Astrocyte (in vitro differentiated cells and primary cell): ENCODE data around the gene PRSS50. TPM values are rescaled to one million over a fixed set of nuclear protein-coding genes. Genes with fewer than 3 reads are reported as not detected.

ENCODE experiments used
- DNase-seq: peaks from one replicate; pipeline ENCODE4 v3.0.0-alpha.2; 2010; ENCODE audit warnings: low read depth
- FAIRE-seq: peaks from 2 replicates; lab custom pipeline; 2011; peaks lifted over from hg19 to GRCh38; lab: Jason Lieb, UNC
- H2AFZ ChIP-seq: 2 replicates; pipeline ENCODE4 v1.6.0; 2012; ENCODE audit warnings: low read depth, low read length, inconsistent platforms
- H3K27ac ChIP-seq: 2 replicates; pipeline ENCODE4 v1.5.1; 2011; ENCODE audit warnings: low read depth, low read length, inconsistent platforms
- H3K27me3 ChIP-seq: 2 replicates; pipeline ENCODE4 v1.6.0; 2011; ENCODE audit warnings: low read length, inconsistent platforms; ENCODE audit not compliant: insufficient read depth
- H3K36me3 ChIP-seq: 2 replicates; pipeline ENCODE4 v1.5.1; 2011; ENCODE audit warnings: low read length, inconsistent platforms; ENCODE audit not compliant: insufficient read depth
- H3K4me1 ChIP-seq: 2 replicates; pipeline ENCODE4 v1.5.1; 2011; ENCODE audit warnings: low read length, inconsistent platforms; ENCODE audit not compliant: insufficient read depth
- H3K4me2 ChIP-seq: 2 replicates; pipeline ENCODE4 v1.6.0; 2012; ENCODE audit warnings: low read length, inconsistent platforms
- H3K4me3 ChIP-seq: 2 replicates; pipeline ENCODE4 v1.5.1; 2011; ENCODE audit warnings: low read depth, mild to moderate bottlenecking, low read length, inconsistent platforms; ENCODE audit not compliant: insufficient read depth
- H3K79me2 ChIP-seq: 2 replicates; pipeline ENCODE4 v1.6.0; 2012; ENCODE audit warnings: mild to moderate bottlenecking, low read length, inconsistent platforms; ENCODE audit not compliant: insufficient read depth
- H3K9ac ChIP-seq: 2 replicates; pipeline ENCODE4 v1.6.0; 2012; ENCODE audit warnings: mild to moderate bottlenecking, low read length, inconsistent platforms
- H3K9me3 ChIP-seq: 2 replicates; pipeline ENCODE4 v1.5.1; 2012; ENCODE audit warnings: low read depth, mild to moderate bottlenecking, low read length, inconsistent platforms; ENCODE audit not compliant: insufficient read depth
- H4K20me1 ChIP-seq: 2 replicates; pipeline ENCODE4 v1.6.0; 2012; ENCODE audit warnings: low read length, inconsistent platforms; ENCODE audit not compliant: insufficient read depth
- H3K27ac Mint-ChIP-seq: one replicate; pipeline ENCODE4 v1.8.0; 2021; ENCODE audit warnings: mild to moderate bottlenecking, mixed read lengths; ENCODE audit not compliant: unreplicated experiment
- H3K27me3 Mint-ChIP-seq: one replicate; pipeline ENCODE4 v1.8.0; 2021; ENCODE audit warnings: low read depth, mixed read lengths; ENCODE audit not compliant: unreplicated experiment
- H3K36me3 Mint-ChIP-seq: one replicate; pipeline ENCODE4 v1.8.0; 2021; ENCODE audit warnings: low read depth, mixed read lengths; ENCODE audit not compliant: unreplicated experiment
- H3K4me1 Mint-ChIP-seq: one replicate; pipeline ENCODE4 v1.8.0; 2021; ENCODE audit warnings: low read depth, mixed read lengths; ENCODE audit not compliant: unreplicated experiment
- H3K4me3 Mint-ChIP-seq: one replicate; pipeline ENCODE4 v1.8.0; 2021; ENCODE audit warnings: mild to moderate bottlenecking, moderate library complexity, mixed read lengths; ENCODE audit not compliant: unreplicated experiment
- H3K9me3 Mint-ChIP-seq: one replicate; pipeline ENCODE4 v1.8.0; 2021; ENCODE audit warnings: mild to moderate bottlenecking, mixed read lengths; ENCODE audit not compliant: unreplicated experiment
- CTCF ChIP-seq: IDR thresholded peaks from 2 replicates; pipeline ENCODE4 v1.5.1; 2011; ENCODE audit warnings: low read depth, mild to moderate bottlenecking, inconsistent platforms, low read length, moderate library complexity; ENCODE audit not compliant: insufficient read depth
- EZH2 ChIP-seq: IDR thresholded peaks from 2 replicates; pipeline ENCODE4 v1.6.1; 2012; ENCODE audit warnings: mild to moderate bottlenecking, low read length, inconsistent platforms; ENCODE audit not compliant: insufficient read depth
- total RNA-seq: library from RNA; stranded (reverse); gene quantifications from 2 replicates; pipeline ENCODE4 v1.2.1, GENCODE V29; 2021

PRSS50 gene
- total RNA-seq, 1 donor from 2014 or later: not detected

- Histone ChIP-seq H2AFZ (no peak overlapping the region), H3K9ac (no peak overlapping the region), H3K79me2 (no peaks in the 10 kb centered on the region), H3K4me3 (no peak overlapping the region), H3K4me2 (no peak overlapping the region), H3K27ac (no peak overlapping the region), H3K9me3 (no peaks in the 10 kb centered on the region), H3K27me3 (no peaks in the 10 kb centered on the region), H3K4me1 (peaks cover 3% of the 10 kb centered on the region), H4K20me1 (no peaks in the 10 kb centered on the region), H3K36me3 (no peaks in the 10 kb centered on the region)
- no peak overlapping the region for H3K4me3 Mint-ChIP-seq
- no peak for DNase-seq
- H3K4me1 Mint-ChIP-seq: peaks cover 14% of the 10 kb centered on the region
- H3K9me3 Mint-ChIP-seq: no peaks in the 10 kb centered on the region
- H3K36me3 Mint-ChIP-seq: no peaks in the 10 kb centered on the region
- TF ChIP-seq CTCF: no peak
- TF ChIP-seq EZH2: no peak
- H3K27ac Mint-ChIP-seq: no peak overlapping the region
- H3K27me3 Mint-ChIP-seq: peaks cover 8% of the 10 kb centered on the region
- FAIRE-seq: no peak
Measured at GRCh38 chr3:46729038-46729437, 11.4 kb upstream of the PRSS50 start.

- H3K36me3 ChIP-seq: no peaks in the 10 kb centered on the region
- H3K4me3 Mint-ChIP-seq: no peak overlapping the region
- no peaks in the 10 kb centered on the region for H3K79me2 ChIP-seq
- no peaks in the 10 kb centered on the region for H3K36me3 Mint-ChIP-seq
- H3K9me3 ChIP-seq: no peaks in the 10 kb centered on the region
- FAIRE-seq (peak; percentile 9), DNase-seq (peak; percentile 23)
- peaks cover 3% of the 10 kb centered on the region for H3K4me1 ChIP-seq
- H3K27me3 Mint-ChIP-seq: no peaks in the 10 kb centered on the region
- no peak overlapping the region for H3K9ac ChIP-seq
- H4K20me1 ChIP-seq: no peaks in the 10 kb centered on the region
- no peak overlapping the region for H3K27ac ChIP-seq
- no peaks in the 10 kb centered on the region for H3K9me3 Mint-ChIP-seq
- H3K4me2 ChIP-seq: peak overlapping the region; percentile 7
- peaks cover 3% of the 10 kb centered on the region for H3K27me3 ChIP-seq
- H3K27ac Mint-ChIP-seq: peak overlapping the region; percentile 37
- H3K4me3 ChIP-seq: no peak overlapping the region
- TF ChIP-seq CTCF: no peak
- no peak for TF ChIP-seq EZH2
- H2AFZ ChIP-seq: peak overlapping the region; percentile 9
- H3K4me1 Mint-ChIP-seq: peaks cover 14% of the 10 kb centered on the region
Measured at GRCh38 chr3:46725621-46726314, 8.1 kb upstream of the PRSS50 start.

- H4K20me1 ChIP-seq: no peaks in the 10 kb centered on the region
- Mint-ChIP-seq H3K27ac (no peak overlapping the region), H3K4me3 (no peak overlapping the region), H3K4me1 (peaks cover 14% of the 10 kb centered on the region), H3K36me3 (no peaks in the 10 kb centered on the region), H3K27me3 (peaks cover 2% of the 10 kb centered on the region), H3K9me3 (no peaks in the 10 kb centered on the region)
- peaks cover 3% of the 10 kb centered on the region for H3K4me1 ChIP-seq
- no peak overlapping the region for H3K27ac ChIP-seq
- H2AFZ ChIP-seq: no peak overlapping the region
- DNase-seq: no peak
- no peak overlapping the region for H3K4me2 ChIP-seq
- no peaks in the 10 kb centered on the region for H3K79me2 ChIP-seq
- TF ChIP-seq EZH2 (no peak), CTCF (no peak)
- H3K9me3 ChIP-seq: no peaks in the 10 kb centered on the region
- no peaks in the 10 kb centered on the region for H3K36me3 ChIP-seq
- H3K9ac ChIP-seq: no peak overlapping the region
- H3K27me3 ChIP-seq: peaks cover 9% of the 10 kb centered on the region
- H3K4me3 ChIP-seq: no peak overlapping the region
- no peak for FAIRE-seq
Measured at GRCh38 chr3:46724424-46724823, 6.8 kb upstream of the PRSS50 start.
